ENCODE results near the gene FUT2. TPM values are rescaled to one million over a fixed set of nuclear protein-coding genes. Genes with fewer than 3 reads are reported as not detected.
A peak's percentile ranks its signal among the peaks of the same experiment; 100 is the strongest.

Gene FUT2
- total RNA-seq, 4 donors from 2014 or later, result not detected

- no peak for TF ChIP-seq EP300 (IDR thresholded peaks at IDR 0.05)
- no peak for TF ChIP-seq CTCF (IDR thresholded peaks at IDR 0.05)
- TF ChIP-seq POLR2A (IDR thresholded peaks at IDR 0.05; ENCODE audit: low read depth), result no peak
- no peak for TF ChIP-seq POLR2AphosphoS5 (IDR thresholded peaks at IDR 0.05)
- Histone ChIP-seq H3K4me3 (no peak overlapping the region), H3K27me3 (no peaks in the 10 kb centered on the region), H3K27ac (replicated peaks in 1 of 4) (no peak overlapping the region), H3K36me3 (no peaks in the 10 kb centered on the region), H3K9me3 (no peaks in the 10 kb centered on the region), H3K4me1 (peaks cover 3 to 15% (median 14%) of the 10 kb centered on the region in 4 donors)
- intact Hi-C loops (cut with DNase I), result no loop called here
- DNase-seq (ENCODE audit: extremely low spot score), result no peak
- 93% methylated on average over 6 of the region's 6 CpGs for WGBS
Measured at GRCh38 chr19:48658483-48658882, 37.3 kb upstream of the FUT2 start.

GRCh38 chr19:48659768-48660167 lies 36.0 kb upstream of the FUT2 start:
- DNase-seq (ENCODE audit: extremely low spot score), result no peak
- Histone ChIP-seq H3K4me3 (no peak overlapping the region), H3K27me3 (no peaks in the 10 kb centered on the region), H3K9me3 (no peaks in the 10 kb centered on the region), H3K36me3 (no peaks in the 10 kb centered on the region), H3K27ac (replicated peaks in 1 of 4) (no peak overlapping the region), H3K4me1 (peaks cover 3 to 15% (median 14%) of the 10 kb centered on the region in 4 donors)
- WGBS, result 79% methylated on average over 4 of the region's 5 CpGs
- TF ChIP-seq POLR2A (IDR thresholded peaks at IDR 0.05; ENCODE audit: low read depth) (no peak), CTCF (IDR thresholded peaks at IDR 0.05) (no peak), POLR2AphosphoS5 (IDR thresholded peaks at IDR 0.05) (no peak), EP300 (IDR thresholded peaks at IDR 0.05) (no peak)
- intact Hi-C loops (cut with DNase I), result no loop called here

GRCh38 chr19:48660852-48661710 lies 34.7 kb upstream of the FUT2 start:
- Histone ChIP-seq H3K4me1 (peaks cover 3 to 15% (median 14%) of the 10 kb centered on the region in 4 donors), H3K4me3 (peak overlapping the region in 2 of 4 donors; percentile 8 to 14), H3K36me3 (no peaks in the 10 kb centered on the region), H3K9me3 (no peaks in the 10 kb centered on the region), H3K27me3 (no peaks in the 10 kb centered on the region), H3K27ac (replicated peaks in 1 of 4) (peak overlapping the region; percentile 32 to 67 (median 46))
- 53% methylated on average over 27 of the region's 35 CpGs for WGBS
- intact Hi-C loops (cut with DNase I), result no loop called here
- peak; percentile 96 for DNase-seq (ENCODE audit: extremely low spot score)
- TF ChIP-seq POLR2AphosphoS5 (IDR thresholded peaks at IDR 0.05) (peak in 1 of 2 donors; percentile 23), POLR2A (IDR thresholded peaks at IDR 0.05; ENCODE audit: low read depth) (no peak), CTCF (IDR thresholded peaks at IDR 0.05) (no peak)

GRCh38 chr19:48661711-48662090 lies 34.1 kb upstream of the FUT2 start:
- intact Hi-C loops (cut with DNase I), result no loop called here
- H3K36me3 ChIP-seq, result no peaks in the 10 kb centered on the region
- peak overlapping the region in 1 of 4 donors; percentile 52 for H3K27ac ChIP-seq (replicated peaks in 1 of 4)
- no peaks in the 10 kb centered on the region for H3K27me3 ChIP-seq
- peaks cover 3 to 15% (median 14%) of the 10 kb centered on the region in 4 donors for H3K4me1 ChIP-seq
- H3K4me3 ChIP-seq, result no peak overlapping the region
- TF ChIP-seq POLR2A (IDR thresholded peaks at IDR 0.05; ENCODE audit: low read depth) (no peak), POLR2AphosphoS5 (IDR thresholded peaks at IDR 0.05) (no peak), EP300 (IDR thresholded peaks at IDR 0.05) (no peak), CTCF (IDR thresholded peaks at IDR 0.05) (no peak)
- DNase-seq (ENCODE audit: extremely low spot score), result no peak
- no peaks in the 10 kb centered on the region for H3K9me3 ChIP-seq
- WGBS, result 92% methylated on average over 43 of the region's 50 CpGs

All from esophagus muscularis mucosa (tissue), 4 donors.